AG04449 (cell line): Measurements from ENCODE around the gene CHCHD5.

Experiments
- CTCF ChIA-PET: fragments of 350-600 bp; formaldehyde crosslinking; extraction: SDS; loops from one replicate; lab custom pipeline; 2021; ENCODE audit warnings: antibody characterized with exemption; lab: Yijun Ruan, JAX
- POLR2A ChIA-PET: fragments of 400-600, 350-600 bp; formaldehyde crosslinking; extraction: SDS; loops from one replicate; lab custom pipeline; 2020; ENCODE audit warnings: antibody characterized with exemption, inconsistent platforms; lab: Yijun Ruan, JAX
- DNase-seq: peaks from one replicate; pipeline ENCODE4 v3.0.0-alpha.2; 2010; ENCODE audit warnings: low read depth, low spot score
- H3K4me3 ChIP-seq: 2 replicates; pipeline ENCODE4 v1.5.1; 2011; ENCODE audit warnings: low read depth, mild to moderate bottlenecking, control low read depth, low read length
- CTCF ChIP-seq: IDR thresholded peaks from one replicate; pipeline ENCODE4 v1.5.1; 2011; ENCODE audit warnings: mild to moderate bottlenecking, moderate library complexity, low read length, control low read depth, inconsistent platforms; ENCODE audit not compliant: insufficient read depth; ENCODE audit errors: missing control alignments

The CHCHD5 gene

GRCh38 chr2:112618383-112618782 is 34.0 kb downstream of the CHCHD5 start:
- DNase-seq: no peak
- no peak overlapping the region for H3K4me3 ChIP-seq
- ChIA-PET POLR2A (no interaction called here), CTCF (interaction anchor here (1.0 to 2.1 kb wide), 2 partner anchors 14 to 18 kb away, joined by 3 to 13 read pairs; no protein-coding TSS in a partner anchor)
- TF ChIP-seq CTCF: no peak

- no peak overlapping the region for H3K4me3 ChIP-seq
- no peak for DNase-seq
- POLR2A ChIA-PET: no interaction called here
- CTCF ChIA-PET: interaction anchor here (1.3 to 8.8 kb wide), 2 partner anchors 22 to 105 kb away, joined by 3 to 206 read pairs; no protein-coding TSS in a partner anchor
- TF ChIP-seq CTCF: no peak
Measured at GRCh38 chr2:112621790-112622527, 37.5 kb downstream of the CHCHD5 start.

GRCh38 chr2:112622528-112622849 is 38.1 kb downstream of the CHCHD5 start:
- CTCF ChIA-PET: interaction anchor here (1.3 to 8.8 kb wide), 2 partner anchors 23 to 105 kb away, joined by 3 to 206 read pairs; no protein-coding TSS in a partner anchor
- POLR2A ChIA-PET: interaction anchor here (10.7 kb wide), 1 partner anchor 24 kb away, joined by 102 read pairs; the partner anchor contains the start of gene SLC20A1
- no peak for TF ChIP-seq CTCF
- H3K4me3 ChIP-seq: no peak overlapping the region
- DNase-seq: peak; percentile 86

- no peak for DNase-seq
- POLR2A ChIA-PET: interaction anchor here (10.7 kb wide), 1 partner anchor 22 kb away, joined by 102 read pairs; the partner anchor contains the start of gene SLC20A1
- CTCF ChIA-PET: interaction anchor here (1.7 to 11.3 kb wide), 7 partner anchors 10 to 103 kb away, joined by 5 to 206 read pairs (median 15); partner anchors contain the start of gene SLC20A1
- no peak overlapping the region for H3K4me3 ChIP-seq
- TF ChIP-seq CTCF: no peak
Measured at GRCh38 chr2:112623913-112624777, 39.7 kb downstream of the CHCHD5 start.

GRCh38 chr2:112625474-112626114 is 41.2 kb downstream of the CHCHD5 start:
- TF ChIP-seq CTCF: no peak
- ChIA-PET CTCF (interaction anchor here (0.6 to 11.3 kb wide), 17 partner anchors 9 to 127 kb away, joined by 3 to 206 read pairs (median 6); partner anchors contain the start of genes NT5DC4 and SLC20A1), POLR2A (interaction anchor here (0.6 to 10.7 kb wide), 4 partner anchors 16 to 100 kb away, joined by 4 to 102 read pairs (median 9); partner anchors contain the start of gene SLC20A1)
- H3K4me3 ChIP-seq: no peak overlapping the region
- DNase-seq: no peak
